ENCODE results near the gene SLC15A3.

GRCh38 chr11:60955571-60955970 is 3.6 kb upstream of the SLC15A3 start:
- TF ChIP-seq CTCF (IDR thresholded peaks at IDR 0.05) = no peak
- TF ChIP-seq POLR2A (IDR thresholded peaks at IDR 0.05) = no peak

All from thyroid gland (tissue), 4 donors.